ENCODE results near the gene PHF14. TPM values are rescaled to one million over a fixed set of nuclear protein-coding genes. Genes with fewer than 3 reads are reported as not detected.

The PHF14 gene
- total and polyA plus RNA-seq, 4 donors: 6.9 to 24.4 (median 15.3) TPM

DNA sequence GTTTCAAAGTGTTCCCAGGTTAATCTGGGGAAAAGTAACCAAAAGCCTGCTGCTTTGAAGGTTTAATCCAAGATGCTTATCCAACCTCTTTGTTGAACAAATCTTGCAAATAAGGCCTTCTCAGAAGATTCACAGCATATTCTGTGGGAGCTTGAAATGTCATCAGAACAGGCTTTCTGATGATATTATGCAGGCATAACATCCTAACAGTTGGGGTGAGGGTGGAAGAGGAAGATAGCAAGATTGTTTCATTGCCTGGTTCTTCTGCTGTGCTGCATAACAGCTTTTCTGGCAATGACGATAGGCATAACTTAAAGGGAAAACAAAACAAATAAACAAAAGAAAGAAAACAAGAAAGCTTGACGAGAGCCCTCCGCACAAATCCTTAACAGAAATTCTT, 217.4 kb downstream of the PHF14 start:
- Histone ChIP-seq H3K4me1 (ENCODE audit: control insufficient read depth in 4 of 4, insufficient read depth in 4 of 4, low read length in 3 of 4) (peaks cover 2 to 20% (median 7%) of the 10 kb centered on the region in 4 donors), H3K36me3 (ENCODE audit: control insufficient read depth in 4 of 4, insufficient read depth in 3 of 4, low read depth in 1 of 4, low read length in 3 of 4) (no peaks in the 10 kb centered on the region), H3K9ac (ENCODE audit: low read depth in 1 of 2, low read length in 2 of 2) (no peak overlapping the region), H3K27ac (ENCODE audit: low read depth in 1 of 2, low read length in 2 of 2) (no peak overlapping the region), H3K4me3 (ENCODE audit: low read depth in 1 of 3, low read length in 3 of 3) (no peak overlapping the region), H3K9me3 (ENCODE audit: control insufficient read depth in 4 of 4, low read length in 3 of 4) (no peaks in the 10 kb centered on the region), H3K27me3 (ENCODE audit: control insufficient read depth in 4 of 4, insufficient read depth in 4 of 4, low read length in 3 of 4) (no peaks in the 10 kb centered on the region)
- DNase-seq (ENCODE audit: low spot score): no peak
- 83% methylated on average over 3 of the region's 3 CpGs for WGBS
- TF ChIP-seq, protein P1, sequence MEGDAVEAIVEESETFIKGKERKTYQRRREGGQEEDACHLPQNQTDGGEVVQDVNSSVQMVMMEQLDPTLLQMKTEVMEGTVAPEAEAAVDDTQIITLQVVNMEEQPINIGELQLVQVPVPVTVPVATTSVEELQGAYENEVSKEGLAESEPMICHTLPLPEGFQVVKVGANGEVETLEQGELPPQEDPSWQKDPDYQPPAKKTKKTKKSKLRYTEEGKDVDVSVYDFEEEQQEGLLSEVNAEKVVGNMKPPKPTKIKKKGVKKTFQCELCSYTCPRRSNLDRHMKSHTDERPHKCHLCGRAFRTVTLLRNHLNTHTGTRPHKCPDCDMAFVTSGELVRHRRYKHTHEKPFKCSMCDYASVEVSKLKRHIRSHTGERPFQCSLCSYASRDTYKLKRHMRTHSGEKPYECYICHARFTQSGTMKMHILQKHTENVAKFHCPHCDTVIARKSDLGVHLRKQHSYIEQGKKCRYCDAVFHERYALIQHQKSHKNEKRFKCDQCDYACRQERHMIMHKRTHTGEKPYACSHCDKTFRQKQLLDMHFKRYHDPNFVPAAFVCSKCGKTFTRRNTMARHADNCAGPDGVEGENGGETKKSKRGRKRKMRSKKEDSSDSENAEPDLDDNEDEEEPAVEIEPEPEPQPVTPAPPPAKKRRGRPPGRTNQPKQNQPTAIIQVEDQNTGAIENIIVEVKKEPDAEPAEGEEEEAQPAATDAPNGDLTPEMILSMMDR (IDR thresholded peaks at IDR 0.05; ENCODE audit: low read depth, low read length, missing input control): no peak
- TF ChIP-seq NR2F2 (IDR thresholded peaks at IDR 0.05) (no peak), YY1 (IDR thresholded peaks at IDR 0.05) (no peak)
- TF ChIP-seq, protein P2, sequence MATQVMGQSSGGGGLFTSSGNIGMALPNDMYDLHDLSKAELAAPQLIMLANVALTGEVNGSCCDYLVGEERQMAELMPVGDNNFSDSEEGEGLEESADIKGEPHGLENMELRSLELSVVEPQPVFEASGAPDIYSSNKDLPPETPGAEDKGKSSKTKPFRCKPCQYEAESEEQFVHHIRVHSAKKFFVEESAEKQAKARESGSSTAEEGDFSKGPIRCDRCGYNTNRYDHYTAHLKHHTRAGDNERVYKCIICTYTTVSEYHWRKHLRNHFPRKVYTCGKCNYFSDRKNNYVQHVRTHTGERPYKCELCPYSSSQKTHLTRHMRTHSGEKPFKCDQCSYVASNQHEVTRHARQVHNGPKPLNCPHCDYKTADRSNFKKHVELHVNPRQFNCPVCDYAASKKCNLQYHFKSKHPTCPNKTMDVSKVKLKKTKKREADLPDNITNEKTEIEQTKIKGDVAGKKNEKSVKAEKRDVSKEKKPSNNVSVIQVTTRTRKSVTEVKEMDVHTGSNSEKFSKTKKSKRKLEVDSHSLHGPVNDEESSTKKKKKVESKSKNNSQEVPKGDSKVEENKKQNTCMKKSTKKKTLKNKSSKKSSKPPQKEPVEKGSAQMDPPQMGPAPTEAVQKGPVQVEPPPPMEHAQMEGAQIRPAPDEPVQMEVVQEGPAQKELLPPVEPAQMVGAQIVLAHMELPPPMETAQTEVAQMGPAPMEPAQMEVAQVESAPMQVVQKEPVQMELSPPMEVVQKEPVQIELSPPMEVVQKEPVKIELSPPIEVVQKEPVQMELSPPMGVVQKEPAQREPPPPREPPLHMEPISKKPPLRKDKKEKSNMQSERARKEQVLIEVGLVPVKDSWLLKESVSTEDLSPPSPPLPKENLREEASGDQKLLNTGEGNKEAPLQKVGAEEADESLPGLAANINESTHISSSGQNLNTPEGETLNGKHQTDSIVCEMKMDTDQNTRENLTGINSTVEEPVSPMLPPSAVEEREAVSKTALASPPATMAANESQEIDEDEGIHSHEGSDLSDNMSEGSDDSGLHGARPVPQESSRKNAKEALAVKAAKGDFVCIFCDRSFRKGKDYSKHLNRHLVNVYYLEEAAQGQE (IDR thresholded peaks at IDR 0.05): no peak

DNA sequence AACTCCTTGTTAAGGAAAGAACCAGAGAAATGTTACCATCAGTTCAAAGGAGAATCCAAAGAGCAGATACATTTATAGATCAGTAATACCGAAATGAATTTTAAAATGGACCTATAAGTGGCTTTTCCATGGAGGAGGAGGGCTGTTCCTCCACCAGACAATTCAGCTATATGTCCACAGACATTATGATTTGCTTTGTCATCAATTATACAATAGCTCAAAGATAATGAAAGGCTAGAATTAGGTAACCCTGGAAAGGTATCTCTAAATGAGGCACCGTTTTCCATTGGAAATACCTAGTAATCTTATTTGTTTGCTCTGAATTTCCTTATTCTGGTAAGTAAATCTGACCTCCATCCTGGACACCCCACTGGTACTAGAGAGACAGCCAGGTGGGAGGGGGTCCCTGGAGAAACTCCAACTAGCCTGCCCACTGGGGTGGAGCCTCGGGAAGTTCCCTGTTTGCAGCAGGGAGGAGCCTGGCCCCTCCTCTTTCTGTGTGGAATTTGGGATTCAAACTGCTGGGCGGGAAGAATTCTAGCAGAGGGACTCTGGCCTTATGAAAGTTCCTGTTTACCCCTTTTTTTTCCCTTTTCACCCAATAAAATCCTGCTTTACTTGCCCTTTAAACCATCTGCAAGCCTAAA, 218.0 kb downstream of the PHF14 start:
- Histone ChIP-seq H3K36me3 (ENCODE audit: control insufficient read depth in 4 of 4, insufficient read depth in 3 of 4, low read depth in 1 of 4, low read length in 3 of 4) (no peaks in the 10 kb centered on the region), H3K9ac (ENCODE audit: low read depth in 1 of 2, low read length in 2 of 2) (no peak overlapping the region), H3K9me3 (ENCODE audit: control insufficient read depth in 4 of 4, low read length in 3 of 4) (no peaks in the 10 kb centered on the region), H3K4me3 (ENCODE audit: low read depth in 1 of 3, low read length in 3 of 3) (no peak overlapping the region), H3K27me3 (ENCODE audit: control insufficient read depth in 4 of 4, insufficient read depth in 4 of 4, low read length in 3 of 4) (no peaks in the 10 kb centered on the region), H3K27ac (ENCODE audit: low read depth in 1 of 2, low read length in 2 of 2) (no peak overlapping the region), H3K4me1 (ENCODE audit: control insufficient read depth in 4 of 4, insufficient read depth in 4 of 4, low read length in 3 of 4) (peaks cover 5 to 25% (median 11%) of the 10 kb centered on the region in 4 donors)
- DNase-seq (ENCODE audit: low spot score): no peak
- 39% methylated on average over 4 of the region's 4 CpGs for WGBS
- TF ChIP-seq FOXA2 (IDR thresholded peaks at IDR 0.05) (no peak), NR2F2 (IDR thresholded peaks at IDR 0.05) (no peak), RAD21 (IDR thresholded peaks at IDR 0.05) (no peak), TAF1 (conservative IDR thresholded peaks at IDR 0.05) (no peak), HNF4G (IDR thresholded peaks at IDR 0.05) (no peak), SP1 (IDR thresholded peaks at IDR 0.05) (no peak)
- TF ChIP-seq, protein P2 (IDR thresholded peaks at IDR 0.05): no peak
- TF ChIP-seq, protein P3, sequence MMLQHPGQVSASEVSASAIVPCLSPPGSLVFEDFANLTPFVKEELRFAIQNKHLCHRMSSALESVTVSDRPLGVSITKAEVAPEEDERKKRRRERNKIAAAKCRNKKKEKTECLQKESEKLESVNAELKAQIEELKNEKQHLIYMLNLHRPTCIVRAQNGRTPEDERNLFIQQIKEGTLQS (IDR thresholded peaks at IDR 0.05): no peak
- TF ChIP-seq, protein P4, sequence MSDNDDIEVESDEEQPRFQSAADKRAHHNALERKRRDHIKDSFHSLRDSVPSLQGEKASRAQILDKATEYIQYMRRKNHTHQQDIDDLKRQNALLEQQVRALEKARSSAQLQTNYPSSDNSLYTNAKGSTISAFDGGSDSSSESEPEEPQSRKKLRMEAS (IDR thresholded peaks at IDR 0.05): no peak
